Esophagus muscularis mucosa (tissue), 4 donors: ENCODE data around the gene ZNF827. TPM values are rescaled to one million over a fixed set of nuclear protein-coding genes. Genes with fewer than 3 reads are reported as not detected.

Experiments
- DNase-seq: peaks from one replicate; pipeline ENCODE4 v3.0.0-alpha.2; 2017; ENCODE audit errors: extremely low spot score
- H3K27ac ChIP-seq, 4 donors: fragments of 200-600 bp; sonication (generic); replicated peaks in 1 of 4; 1 replicate in 3 of 4; 2 replicates in 1 of 4; pipeline ENCODE4 v1.5.1; 2016 to 2019; ENCODE audit warnings: mild to moderate bottlenecking in 1 of 4
- H3K27me3 ChIP-seq, 4 donors: fragments of 200-600 bp; sonication (generic); one replicate each; pipeline versions ENCODE4 v1.5.1 to v1.6.0; 2016 to 2019
- H3K36me3 ChIP-seq, 4 donors: fragments of 200-600 bp; sonication (generic); one replicate each; pipeline ENCODE4 v1.5.1; 2016 to 2019
- H3K4me1 ChIP-seq, 4 donors: fragments of 200-600 bp; sonication (generic); one replicate each; pipeline ENCODE4 v1.5.1; 2016 to 2019
- H3K4me3 ChIP-seq, 4 donors: fragments of 200-600 bp; sonication (generic); 1 replicate in 2 of 4; 2 replicates in 2 of 4; pipeline ENCODE4 v1.5.1; 2016 to 2019; ENCODE audit warnings: mild to moderate bottlenecking in 4 of 4, moderate library complexity in 1 of 4
- H3K9me3 ChIP-seq, 4 donors: fragments of 200-600 bp; sonication (generic); 1 replicate in 3 of 4; 2 replicates in 1 of 4; pipeline ENCODE4 v1.5.1; 2016 to 2019
- EP300 ChIP-seq: sonication (generic); formaldehyde crosslinking; IDR thresholded peaks from one replicate; pipeline ENCODE4 v1.6.1; 2017; ENCODE audit warnings: antibody characterized with exemption
- POLR2A ChIP-seq: fragments of 450-650 bp; IDR thresholded peaks from one replicate; pipeline ENCODE4 v1.6.1; 2017; ENCODE audit warnings: antibody characterized with exemption, moderate library complexity, mild to moderate bottlenecking, low read depth
- POLR2AphosphoS5 ChIP-seq, 2 donors: sonication (generic); formaldehyde crosslinking; IDR thresholded peaks; one replicate each; pipeline ENCODE4 v1.6.1; 2017; ENCODE audit warnings: antibody characterized with exemption in 2 of 2
- WGBS: methylation state at CpG from one replicate; pipeline ENCODE4 v1.1.5; 2018; 5-methylcytosine and 5-hydroxymethylcytosine counted together
- intact Hi-C: fragments of 100-400 bp; cut with DNase I; formaldehyde crosslinking; loops from one replicate; pipeline ENCODE4 v1.15.1; 2023
- total RNA-seq, 4 donors: library from RNA; depleted of rRNA; stranded (reverse); fragments of >200 nt; gene quantifications; one replicate each; pipeline versions ENCODE4 v1.1.0 to v1.2.1, GENCODE V29; 2016
- TF ChIP-seq, protein P1 (sequence below), 3 experiments: fragments of 200-600 bp in 2 of 3; fragments of 450-650 bp in 1 of 3; sonication (generic) in 2 of 3; IDR thresholded peaks; one replicate each; pipeline ENCODE4 v1.5.1; 2017 to 2019; ENCODE audit warnings: antibody characterized with exemption in 3 of 3, mild to moderate bottlenecking in 2 of 3, moderate library complexity in 1 of 3

ZNF827 gene
- total RNA-seq, 4 donors from 2014 or later = 11.1 to 27.2 (median 19.0) TPM

DNA sequence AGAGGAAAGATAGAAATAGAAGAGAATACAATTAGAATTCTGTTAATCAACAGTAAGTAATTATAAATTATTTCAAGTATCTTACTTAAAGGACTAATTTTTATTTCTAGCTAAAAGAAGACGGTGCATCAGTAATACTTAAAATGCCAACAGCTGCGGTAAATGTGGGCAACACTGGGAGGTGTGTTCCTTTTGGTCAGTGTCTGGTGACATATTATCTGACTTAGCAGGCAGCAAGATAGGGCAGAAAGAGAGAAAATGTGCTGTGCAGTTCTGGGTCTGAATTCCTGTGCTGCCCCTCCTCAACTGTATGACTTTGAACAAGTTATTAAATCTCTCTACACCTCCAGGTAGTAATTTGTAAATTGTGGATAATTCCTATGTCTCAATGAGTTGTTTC is 120.6 kb downstream of the ZNF827 start:
- no peaks in the 10 kb centered on the region for H3K27me3 ChIP-seq
- peaks cover 12 to 36% (median 27%) of the 10 kb centered on the region in 4 donors for H3K4me1 ChIP-seq
- H3K4me3 ChIP-seq = no peak overlapping the region
- no peaks in the 10 kb centered on the region for H3K9me3 ChIP-seq
- H3K27ac ChIP-seq = no peak overlapping the region
- DNase-seq = no peak
- peaks cover 0 to 9% (median 0%) of the 10 kb centered on the region in 4 donors for H3K36me3 ChIP-seq
- TF ChIP-seq, protein P1, sequence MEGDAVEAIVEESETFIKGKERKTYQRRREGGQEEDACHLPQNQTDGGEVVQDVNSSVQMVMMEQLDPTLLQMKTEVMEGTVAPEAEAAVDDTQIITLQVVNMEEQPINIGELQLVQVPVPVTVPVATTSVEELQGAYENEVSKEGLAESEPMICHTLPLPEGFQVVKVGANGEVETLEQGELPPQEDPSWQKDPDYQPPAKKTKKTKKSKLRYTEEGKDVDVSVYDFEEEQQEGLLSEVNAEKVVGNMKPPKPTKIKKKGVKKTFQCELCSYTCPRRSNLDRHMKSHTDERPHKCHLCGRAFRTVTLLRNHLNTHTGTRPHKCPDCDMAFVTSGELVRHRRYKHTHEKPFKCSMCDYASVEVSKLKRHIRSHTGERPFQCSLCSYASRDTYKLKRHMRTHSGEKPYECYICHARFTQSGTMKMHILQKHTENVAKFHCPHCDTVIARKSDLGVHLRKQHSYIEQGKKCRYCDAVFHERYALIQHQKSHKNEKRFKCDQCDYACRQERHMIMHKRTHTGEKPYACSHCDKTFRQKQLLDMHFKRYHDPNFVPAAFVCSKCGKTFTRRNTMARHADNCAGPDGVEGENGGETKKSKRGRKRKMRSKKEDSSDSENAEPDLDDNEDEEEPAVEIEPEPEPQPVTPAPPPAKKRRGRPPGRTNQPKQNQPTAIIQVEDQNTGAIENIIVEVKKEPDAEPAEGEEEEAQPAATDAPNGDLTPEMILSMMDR (IDR thresholded peaks at IDR 0.05) = no peak
- TF ChIP-seq POLR2AphosphoS5 (IDR thresholded peaks at IDR 0.05) = no peak
- TF ChIP-seq POLR2A = no peak
- no peak for TF ChIP-seq EP300
- intact Hi-C loops = no loop called here
- WGBS = 98% methylated on average over 2 of the region's 2 CpGs

DNA sequence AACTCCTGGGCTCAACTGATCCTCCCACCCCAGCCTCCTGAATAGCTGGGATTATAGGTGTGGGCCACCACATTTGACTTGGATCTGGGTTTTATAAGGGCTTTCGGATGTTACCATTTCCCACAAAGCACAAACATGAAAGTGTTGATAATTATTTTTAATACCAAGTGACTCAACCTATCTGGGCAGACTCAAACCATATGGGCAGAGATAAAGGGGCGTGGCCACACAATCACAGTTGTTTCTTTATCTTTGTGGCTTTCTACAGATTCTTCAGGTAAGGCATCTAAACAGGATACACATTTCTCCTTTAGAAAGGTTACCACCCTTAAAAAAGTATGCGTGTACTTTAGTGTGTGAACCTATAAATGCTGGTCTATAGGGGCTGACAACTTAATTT is 122.5 kb downstream of the ZNF827 start:
- peaks cover 0 to 9% (median 0%) of the 10 kb centered on the region in 4 donors for H3K36me3 ChIP-seq
- peaks cover 12 to 22% (median 21%) of the 10 kb centered on the region in 4 donors for H3K4me1 ChIP-seq
- H3K4me3 ChIP-seq = no peak overlapping the region
- 98% methylated on average over 3 of the region's 3 CpGs for WGBS
- no peaks in the 10 kb centered on the region for H3K27me3 ChIP-seq
- H3K9me3 ChIP-seq = no peaks in the 10 kb centered on the region
- H3K27ac ChIP-seq = no peak overlapping the region
- intact Hi-C loops = no loop called here
- no peak for TF ChIP-seq EP300
- TF ChIP-seq, protein P1 (IDR thresholded peaks at IDR 0.05) = no peak
- no peak for TF ChIP-seq POLR2A
- no peak for TF ChIP-seq POLR2AphosphoS5 (IDR thresholded peaks at IDR 0.05)
- DNase-seq = no peak

DNA sequence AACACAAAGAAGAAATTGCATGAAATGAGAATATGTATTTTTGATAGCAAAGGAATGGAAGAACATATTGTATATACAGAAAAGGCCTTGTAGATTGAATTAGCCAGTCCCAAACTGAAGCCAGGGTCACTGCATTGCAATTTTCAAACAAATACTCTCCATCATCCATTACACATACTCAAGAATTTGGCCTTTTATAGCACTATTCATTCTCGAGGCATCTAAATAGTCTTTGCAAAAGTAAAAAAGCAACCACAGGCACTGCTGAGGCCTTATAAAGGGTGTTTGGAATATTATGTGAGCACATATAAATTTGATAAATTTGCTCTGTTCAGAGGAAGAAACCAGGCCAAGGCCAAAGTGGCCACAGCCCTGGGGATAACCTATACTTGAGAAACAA is 123.0 kb downstream of the ZNF827 start:
- intact Hi-C loops = no loop called here
- H3K27ac ChIP-seq = no peak overlapping the region
- H3K27me3 ChIP-seq = no peaks in the 10 kb centered on the region
- no peak for TF ChIP-seq POLR2AphosphoS5 (IDR thresholded peaks at IDR 0.05)
- no peak for TF ChIP-seq POLR2A
- TF ChIP-seq, protein P1 (IDR thresholded peaks at IDR 0.05) = no peak
- TF ChIP-seq EP300 = no peak
- H3K36me3 ChIP-seq = peaks cover 0 to 9% (median 0%) of the 10 kb centered on the region in 4 donors
- H3K4me1 ChIP-seq = peaks cover 11 to 18% (median 17%) of the 10 kb centered on the region in 4 donors
- H3K4me3 ChIP-seq = no peak overlapping the region
- DNase-seq = no peak
- WGBS = 48% methylated on average over 1 of the region's 1 CpG
- H3K9me3 ChIP-seq = no peaks in the 10 kb centered on the region

DNA sequence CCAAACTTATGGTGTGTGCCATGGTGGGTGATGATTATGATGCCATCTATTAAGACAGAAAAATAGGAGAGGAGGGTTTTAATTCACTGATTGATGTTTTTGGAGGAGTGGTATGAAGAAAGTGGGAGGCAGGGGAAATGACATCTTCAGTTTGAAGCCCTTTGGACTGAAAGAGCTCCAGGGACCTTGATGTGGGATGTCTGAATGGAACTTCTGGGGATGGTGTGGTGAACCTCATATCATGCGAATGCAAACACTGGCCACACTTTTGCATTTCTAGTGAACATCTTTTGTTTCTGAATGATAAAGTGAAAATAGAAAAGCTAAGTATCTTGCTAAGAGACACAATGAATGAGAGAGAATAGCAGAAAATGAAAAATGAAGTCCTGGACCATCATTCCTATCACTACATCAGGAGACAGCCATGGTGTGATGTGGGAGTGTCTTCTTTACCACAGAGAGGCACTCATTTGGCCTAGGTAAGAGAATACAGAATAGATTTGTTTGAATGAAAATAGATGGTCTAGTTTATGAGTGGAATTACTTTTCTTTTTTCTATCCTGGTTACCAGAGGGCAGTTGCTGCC is 123.5 kb downstream of the ZNF827 start:
- H3K4me1 ChIP-seq = peaks cover 6 to 13% (median 12%) of the 10 kb centered on the region in 4 donors
- DNase-seq = no peak
- H3K27ac ChIP-seq = no peak overlapping the region
- H3K9me3 ChIP-seq = no peaks in the 10 kb centered on the region
- H3K4me3 ChIP-seq = no peak overlapping the region
- 97% methylated on average over 1 of the region's 1 CpG for WGBS
- H3K36me3 ChIP-seq = peaks cover 0 to 9% (median 0%) of the 10 kb centered on the region in 4 donors
- H3K27me3 ChIP-seq = no peaks in the 10 kb centered on the region
- intact Hi-C loops = no loop called here
- TF ChIP-seq POLR2AphosphoS5 (IDR thresholded peaks at IDR 0.05) (no peak), EP300 (no peak), POLR2A (no peak)
- TF ChIP-seq, protein P1 (IDR thresholded peaks at IDR 0.05) = no peak

DNA sequence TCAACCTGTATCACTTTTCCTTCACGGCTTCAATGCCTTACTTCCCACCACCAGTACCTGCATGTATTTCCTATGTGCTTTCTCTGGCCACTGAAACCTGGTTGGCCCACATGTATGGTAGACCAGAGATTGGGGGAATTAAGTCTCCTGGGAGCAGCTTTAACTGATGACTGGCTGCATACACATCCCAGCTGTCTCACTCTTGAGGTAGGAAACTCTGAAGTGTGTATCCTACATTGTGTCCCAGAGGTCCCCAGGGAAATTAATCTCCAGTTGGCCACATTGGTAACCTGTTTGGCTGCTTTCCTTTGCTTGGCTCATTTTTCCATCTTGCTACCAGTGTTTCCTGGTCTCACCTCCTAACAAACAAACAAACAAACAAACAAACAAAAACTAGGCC is 124.4 kb downstream of the ZNF827 start:
- Histone ChIP-seq H3K4me1 (peaks cover 0 to 4% (median 3%) of the 10 kb centered on the region in 4 donors), H3K36me3 (peaks cover 0 to 9% (median 0%) of the 10 kb centered on the region in 4 donors), H3K4me3 (no peak overlapping the region), H3K9me3 (peaks cover 0 to 3% (median 0%) of the 10 kb centered on the region in 4 donors), H3K27me3 (no peaks in the 10 kb centered on the region), H3K27ac (no peak overlapping the region)
- intact Hi-C loops = no loop called here
- TF ChIP-seq POLR2A (no peak), EP300 (no peak), POLR2AphosphoS5 (IDR thresholded peaks at IDR 0.05) (no peak)
- TF ChIP-seq, protein P1 (IDR thresholded peaks at IDR 0.05) = no peak
- 96% methylated on average over 1 of the region's 1 CpG for WGBS
- no peak for DNase-seq
